ENCODE data around the gene RXRA. TPM values are rescaled to one million over a fixed set of nuclear protein-coding genes. Genes with fewer than 3 reads are reported as not detected.

The RXRA gene
- total and polyA plus RNA-seq, 10 of the 15 experiments (the other 5 are each of a cell fraction or from before 2014, with no cell fraction given), result 0.89 to 36.8 (median 11.1) TPM

- Histone ChIP-seq H3K27ac (ENCODE audit: control insufficient read depth, insufficient read depth) (no peak overlapping the region), H2AFZ (ENCODE audit: control insufficient read depth, low read depth, low read length) (no peak overlapping the region), H3K79me2 (ENCODE audit: control insufficient read depth, insufficient read depth, low read length) (no peaks in the 10 kb centered on the region), H3K9ac (ENCODE audit: control insufficient read depth, insufficient read depth, low read length) (no peak overlapping the region), H3K9me3 (replicated peaks; ENCODE audit: control insufficient read depth, insufficient read depth, low read length) (no peaks in the 10 kb centered on the region), H3K27me3 (replicated peaks in 1 of 2; ENCODE audit: control insufficient read depth in 2 of 2, insufficient read depth in 2 of 2, low read length in 1 of 2) (peaks cover 0 to 2% of the 10 kb centered on the region in 2 experiments; a peak in 1 of 4 replicates), H4K20me1 (ENCODE audit: control insufficient read depth, insufficient read depth) (no peaks in the 10 kb centered on the region), H3K4me3 (no peak overlapping the region), H3K4me2 (ENCODE audit: control insufficient read depth, insufficient read depth) (no peak overlapping the region), H3K4me1 (ENCODE audit: control insufficient read depth, insufficient read depth, low read length) (peaks cover 9% of the 10 kb centered on the region; the same call in 1 of the 2 replicates), H3K36me3 (ENCODE audit: control insufficient read depth in 2 of 2, insufficient read depth in 2 of 2, low read length in 1 of 2) (no peaks in the 10 kb centered on the region)
- DNase-seq (ENCODE audit: low read depth, low spot score), result no peak
- BruUV-seq (replicated peaks), result no TSS peak
- FAIRE-seq, result no peak
- in situ Hi-C loops (cut with MboI), result no loop called here
- ChIA-PET RAD21 (ENCODE audit: unreplicated experiment) (no interaction called here), CTCF (interaction anchor here (1.6 to 2.6 kb wide), 2 partner anchors 11 to 62 kb away, joined by 5 to 7 read pairs; no protein-coding TSS in a partner anchor), SMC1A (ENCODE audit: uncharacterized antibody, unreplicated experiment) (no interaction called here), POLR2A (no interaction called here)
- 54% methylated on average over 16 of the region's 16 CpGs for WGBS (ENCODE audit: insufficient coverage, insufficient replicate concordance, low lambda C conversion rate, missing lambda C conversion rate)
- ATAC-seq, result no peak
- intact Hi-C loops (cut with micrococcal nuclease; ENCODE audit: unreplicated experiment), result no loop called here
- TF ChIP-seq CBFB (IDR thresholded peaks at IDR 0.05; ENCODE audit: low read depth), result no peak
- no peak for TF ChIP-seq ESRRA (IDR thresholded peaks at IDR 0.05; ENCODE audit: low read length)
- no peak for TF ChIP-seq CREM (IDR thresholded peaks at IDR 0.05; ENCODE audit: low read depth)
- TF ChIP-seq TCF7 (IDR thresholded peaks at IDR 0.05; ENCODE audit: borderline replicate concordance), result no peak
- TF ChIP-seq CEBPB (IDR thresholded peaks at IDR 0.05; ENCODE audit: borderline replicate concordance in 1 of 2, low read depth in 2 of 2, low read length in 2 of 2), result no peak
- TF ChIP-seq IRF5 (IDR thresholded peaks at IDR 0.05; ENCODE audit: borderline replicate concordance), result no peak
- TF ChIP-seq BMI1 (IDR thresholded peaks at IDR 0.05; ENCODE audit: borderline replicate concordance), result no peak
These were observed 54.5 kb downstream of the RXRA start for GRCh38 chr9:134380542-134381271.

All from GM12878 (cell line).